Activated gamma-delta T cell treated with anti-CD3 and anti-CD28 coated beads, Interleukin-2, amount 50 U/mL, for 16 hours (primary cell): Measurements from ENCODE around the gene HOXB4.

Experiments
- DNase-seq: peaks from one replicate; pipeline ENCODE4 v3.0.0-alpha.2; 2020; ENCODE audit warnings: low read depth

The HOXB4 gene

DNA sequence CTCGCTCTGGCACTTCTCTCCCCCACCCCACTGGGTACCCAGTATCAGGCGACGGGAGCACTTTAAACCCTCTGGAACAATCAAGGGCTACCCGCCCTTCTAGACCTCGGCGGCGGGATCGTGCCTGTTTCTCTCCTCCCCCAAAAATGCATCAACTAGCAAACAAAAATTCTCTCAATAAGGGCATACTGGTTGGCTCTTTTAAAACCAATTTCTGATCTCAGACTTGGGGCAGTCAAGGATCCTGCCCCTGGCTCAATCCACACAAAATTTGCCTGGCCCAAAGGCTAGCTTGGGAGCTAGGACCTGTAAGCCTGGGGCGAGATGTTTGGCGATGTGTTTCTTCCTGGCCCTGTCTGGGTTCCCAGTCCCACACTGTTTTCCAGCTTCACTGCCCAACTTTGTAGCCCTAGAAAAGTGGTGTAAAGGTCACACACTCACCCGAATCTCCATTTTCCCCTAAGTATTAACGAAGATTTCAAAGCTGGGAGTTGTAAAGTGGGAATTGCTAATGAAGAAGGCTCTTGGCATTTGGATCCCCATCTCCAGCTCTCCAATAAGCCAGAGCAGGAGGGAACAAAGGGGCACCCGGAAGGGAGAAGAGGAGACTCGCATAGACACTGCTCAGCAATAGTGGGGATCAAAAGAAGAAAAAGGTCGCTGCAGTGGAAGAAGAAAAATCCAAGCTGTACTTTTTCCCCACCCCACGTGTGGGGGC lies 18.9 kb downstream of the HOXB4 start:
- no peak for DNase-seq

DNA sequence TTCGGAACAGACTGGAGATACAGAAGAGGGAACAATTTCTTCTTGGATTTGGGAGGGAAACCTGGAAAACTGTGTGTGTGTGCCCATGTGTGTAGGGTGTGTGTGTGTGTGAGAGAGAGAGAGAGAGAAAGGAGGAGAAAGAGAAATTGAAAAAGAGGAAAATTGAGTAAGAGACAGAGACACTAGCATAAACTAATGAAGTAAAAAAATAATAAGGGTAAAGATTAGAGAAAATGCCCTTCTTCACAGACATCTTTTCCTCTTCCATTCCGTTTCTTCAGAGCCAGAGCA lies 19.4 kb downstream of the HOXB4 start:
- DNase-seq: no peak

DNA sequence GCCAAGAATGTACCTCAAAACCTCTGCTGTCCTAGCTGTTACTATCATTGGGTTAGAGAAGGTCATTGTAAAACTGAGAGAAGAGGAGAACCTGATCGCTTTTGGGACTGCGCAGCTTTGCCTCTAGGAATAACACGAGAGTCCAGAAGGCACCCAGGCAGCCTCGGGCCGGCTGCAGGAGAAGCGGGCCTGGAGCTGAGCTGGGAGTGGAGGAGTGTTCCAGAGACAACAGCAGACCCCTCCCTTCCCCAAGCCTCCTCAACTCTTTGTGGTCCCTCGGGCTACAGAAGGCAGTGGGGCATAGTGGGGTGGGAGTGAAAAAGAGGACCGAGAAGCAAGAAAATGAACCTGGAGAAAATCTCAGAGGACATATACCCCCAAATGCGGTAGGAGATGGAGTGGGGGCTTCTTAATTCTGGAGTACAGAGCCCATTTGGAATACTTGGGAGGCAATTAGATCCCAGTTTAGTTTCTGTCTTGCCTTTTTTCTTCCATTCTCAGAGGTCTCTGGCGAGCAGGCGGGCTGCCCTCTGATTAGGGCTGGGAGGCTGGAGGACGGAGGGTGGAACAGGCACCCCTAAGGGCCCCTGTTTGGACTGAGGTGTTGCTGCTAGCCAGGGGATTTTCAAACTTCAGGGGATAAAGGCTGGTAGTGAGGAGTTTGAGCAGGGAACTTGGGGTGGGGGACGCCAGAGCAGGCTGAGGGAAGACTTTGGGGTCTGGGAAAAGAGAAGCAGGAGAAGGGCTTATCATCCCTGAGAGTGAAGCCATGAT lies 19.9 kb downstream of the HOXB4 start:
- DNase-seq: no peak

DNA sequence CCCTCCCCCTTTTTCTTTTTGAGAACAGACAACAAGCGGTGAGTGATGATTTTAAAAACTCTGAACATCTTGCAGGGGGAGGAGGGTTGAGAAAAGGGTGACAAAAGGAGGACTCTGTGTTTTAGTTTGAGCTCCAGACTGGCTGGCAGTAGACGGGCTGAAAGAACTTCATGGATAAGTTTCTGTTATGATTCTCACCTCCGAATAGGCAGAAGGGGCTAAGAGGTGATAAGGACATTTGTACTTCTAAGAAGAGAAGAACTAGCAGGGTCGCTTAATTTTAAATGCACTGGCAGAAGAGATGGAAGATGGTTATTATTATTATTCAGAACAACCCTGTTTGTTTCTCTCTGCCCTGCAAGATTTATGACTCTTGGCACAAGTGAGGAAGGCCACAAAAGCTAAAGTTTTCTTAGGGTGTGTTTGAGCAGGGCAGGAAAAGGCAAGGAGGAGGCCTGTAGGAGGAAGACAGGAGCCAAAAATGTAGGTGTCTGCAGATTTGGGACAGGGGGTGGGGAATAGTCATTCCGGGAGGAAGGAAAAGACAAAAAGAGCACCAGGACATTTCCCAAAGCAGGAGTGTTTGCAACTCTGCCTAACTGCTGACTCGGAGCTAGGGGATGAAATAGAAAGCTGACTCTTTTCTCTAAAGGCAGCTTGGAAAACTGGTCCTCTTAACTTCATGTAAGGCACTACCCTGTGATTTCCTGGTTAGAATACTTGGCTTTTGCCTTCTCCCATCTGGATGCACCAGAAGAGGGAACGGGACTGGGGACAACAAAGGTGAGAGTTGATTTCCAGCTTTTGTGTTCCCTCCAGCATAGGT lies 21.4 kb downstream of the HOXB4 start:
- DNase-seq: no peak

DNA sequence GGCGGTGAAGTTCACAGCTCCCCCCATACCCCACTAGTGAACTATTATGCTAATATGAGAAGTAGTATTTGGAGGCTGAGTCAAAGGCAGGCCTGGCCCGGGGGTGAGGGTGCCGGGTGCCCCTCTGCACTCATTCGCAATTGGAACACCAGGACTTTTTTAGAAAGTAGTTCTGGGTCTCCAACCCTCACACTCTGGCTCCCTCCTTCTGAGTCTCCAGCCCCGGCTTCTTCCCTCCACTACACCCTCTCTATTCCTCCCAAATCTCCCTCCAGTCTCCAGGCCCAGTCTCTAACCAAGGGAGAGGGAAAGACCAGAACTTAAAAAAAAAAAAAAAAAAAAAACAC lies 21.9 kb downstream of the HOXB4 start:
- DNase-seq: no peak

DNA sequence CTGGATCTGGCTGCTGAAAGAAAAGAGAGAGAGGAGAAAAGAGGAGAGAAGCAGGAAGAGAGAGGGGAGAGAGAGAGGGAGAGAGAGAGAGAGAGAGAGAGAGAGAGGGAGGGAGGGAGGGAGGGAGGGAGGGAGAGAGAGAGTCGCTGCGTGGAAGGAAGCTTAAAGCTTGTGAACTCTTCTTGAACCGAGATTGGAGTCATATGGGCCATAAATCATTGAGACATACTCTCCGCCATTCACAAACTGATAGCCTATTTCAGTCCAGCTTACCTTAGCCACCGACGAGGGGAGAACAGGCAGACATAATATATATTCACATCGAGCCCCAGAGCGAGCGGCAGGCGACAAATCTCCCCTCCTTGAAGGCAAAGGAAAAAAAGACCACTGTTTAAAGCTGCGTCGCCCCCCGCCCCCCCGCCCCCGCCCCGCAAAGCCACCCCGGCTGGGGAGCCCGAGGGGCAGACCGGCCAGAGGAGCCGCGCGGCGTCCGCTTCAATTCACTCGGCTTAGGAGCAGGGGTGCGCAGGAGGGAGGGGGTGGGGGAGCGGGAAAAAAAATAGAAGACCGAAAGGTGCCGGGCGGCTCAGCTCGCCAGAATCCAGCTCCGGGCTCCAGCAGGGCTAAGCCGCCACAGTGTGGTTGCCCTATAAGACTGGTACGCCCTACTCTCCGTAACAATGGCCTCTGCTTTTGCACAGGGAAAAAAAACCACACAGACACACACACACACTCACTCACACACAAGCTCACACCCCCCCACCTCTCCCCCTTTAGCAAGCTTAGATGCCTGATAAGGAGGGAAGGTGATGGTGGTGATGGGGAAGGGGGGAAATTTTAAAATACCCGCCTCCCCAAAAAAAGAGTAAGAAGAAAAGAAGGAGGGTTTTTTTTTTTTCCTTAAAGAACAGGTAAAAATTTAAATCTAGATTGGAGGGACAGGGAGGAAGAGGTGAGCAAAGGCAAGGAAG lies 22.6 kb downstream of the HOXB4 start:
- DNase-seq: no peak

DNA sequence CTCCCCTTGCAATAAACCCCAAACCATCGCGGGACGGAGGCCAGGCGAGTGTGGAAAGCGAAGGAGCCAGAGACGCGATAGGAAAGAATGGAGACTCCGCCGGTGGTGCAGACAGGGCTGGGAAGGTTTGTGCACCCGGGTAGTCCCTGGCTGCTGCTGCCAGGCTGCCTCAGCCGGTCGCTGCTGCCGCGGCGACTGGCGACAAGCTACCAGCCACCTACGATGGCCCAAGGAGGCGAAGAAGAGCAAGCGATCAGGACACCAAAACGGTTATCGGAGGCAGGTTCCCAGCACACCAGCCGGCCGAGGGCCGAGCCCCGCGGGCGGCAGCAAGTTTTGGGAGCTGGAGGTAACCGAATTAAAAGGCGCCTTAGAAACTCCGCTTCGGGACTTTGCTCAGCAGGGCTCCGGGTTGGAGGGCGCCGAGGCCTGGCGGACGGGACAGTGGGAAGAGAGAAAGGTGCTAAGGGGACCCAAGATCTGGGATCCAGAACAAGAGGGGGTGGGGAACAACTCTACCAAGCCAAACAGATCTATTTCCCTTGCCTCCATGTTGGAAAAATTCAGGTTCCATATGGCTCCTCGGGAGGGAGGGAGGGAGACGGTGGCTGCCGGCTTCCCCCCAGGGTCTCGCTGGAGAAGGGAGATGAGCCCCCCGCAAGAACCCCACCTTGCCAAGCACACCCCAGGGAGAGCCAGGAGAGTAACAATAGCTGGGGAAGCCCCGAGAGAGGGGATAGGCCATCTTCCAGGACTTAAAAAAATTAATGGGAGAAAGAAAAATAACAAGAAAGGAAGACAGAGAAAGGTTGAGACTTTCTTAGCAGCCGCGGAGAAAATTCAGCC lies 23.5 kb downstream of the HOXB4 start:
- DNase-seq: no peak

DNA sequence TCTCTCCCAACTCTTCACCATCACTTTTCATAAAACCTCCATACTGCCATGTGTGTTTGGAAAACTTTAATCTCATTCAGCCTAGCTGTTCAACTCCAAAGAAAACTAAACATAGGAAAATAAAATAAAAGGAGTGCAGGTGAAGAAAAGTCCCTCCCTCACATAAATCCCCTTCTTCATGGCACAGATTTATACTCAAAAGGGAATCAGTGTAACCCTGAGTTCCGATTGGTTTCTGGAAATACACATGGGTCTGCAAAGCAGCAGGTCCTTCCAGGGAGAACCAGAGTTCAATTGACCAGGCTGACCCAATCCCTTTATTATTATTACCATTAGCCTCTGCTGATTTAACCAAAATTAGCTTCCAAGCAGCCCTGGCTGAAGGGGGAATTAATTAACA lies 24.3 kb downstream of the HOXB4 start:
- no peak for DNase-seq

DNA sequence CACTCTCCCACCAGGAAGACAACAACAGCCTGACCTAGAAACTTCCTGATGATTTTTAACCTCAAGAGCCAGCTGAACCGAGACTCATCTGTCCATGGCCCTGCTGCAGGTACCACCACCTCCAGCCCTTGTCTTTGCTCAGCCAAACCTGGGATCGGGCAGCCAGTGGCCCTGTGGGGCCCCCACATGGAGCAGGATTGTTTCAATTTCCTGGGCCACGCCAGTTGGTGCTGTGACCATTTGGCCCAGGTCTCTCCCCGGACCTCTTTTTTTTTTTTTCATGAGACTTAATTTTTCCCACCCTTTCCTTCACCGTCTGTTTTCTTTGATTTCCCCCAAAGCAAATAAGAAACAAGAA lies 25.0 kb downstream of the HOXB4 start:
- DNase-seq: no peak

DNA sequence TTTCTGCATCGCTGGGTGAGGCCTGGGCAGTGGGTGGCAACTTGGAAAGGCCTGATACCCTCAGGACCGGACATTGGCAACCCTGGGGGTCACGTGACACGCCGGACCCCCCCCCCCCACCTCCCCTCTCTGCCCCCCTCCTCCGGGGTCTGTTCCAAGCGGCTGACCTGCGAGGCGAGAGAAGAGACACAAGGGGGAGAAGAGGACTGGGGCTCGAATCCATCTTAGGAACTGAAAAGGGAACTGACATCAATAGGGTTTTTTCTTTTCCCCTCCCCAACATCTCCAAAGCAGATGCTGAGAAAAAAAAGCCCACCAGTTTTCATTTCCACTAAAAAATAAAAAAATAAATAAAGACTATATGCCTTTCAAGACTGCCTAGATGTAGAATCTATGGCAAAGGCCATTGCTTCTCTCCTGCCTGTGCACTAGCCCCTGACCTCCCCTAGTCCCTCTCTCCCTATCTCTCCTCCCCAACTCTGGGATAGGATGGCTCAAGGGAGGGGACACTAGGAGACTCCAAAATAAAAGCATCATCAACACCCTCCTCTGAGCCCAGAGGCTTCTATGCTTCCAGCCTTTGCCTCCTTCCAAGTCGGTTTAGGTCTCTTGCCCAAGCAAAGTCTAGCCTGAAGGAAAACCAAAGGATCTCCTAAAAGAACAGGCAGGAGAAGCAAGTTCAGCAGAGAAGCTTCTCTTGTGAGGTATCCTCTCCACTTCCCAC lies 25.5 kb downstream of the HOXB4 start:
- no peak for DNase-seq

DNA sequence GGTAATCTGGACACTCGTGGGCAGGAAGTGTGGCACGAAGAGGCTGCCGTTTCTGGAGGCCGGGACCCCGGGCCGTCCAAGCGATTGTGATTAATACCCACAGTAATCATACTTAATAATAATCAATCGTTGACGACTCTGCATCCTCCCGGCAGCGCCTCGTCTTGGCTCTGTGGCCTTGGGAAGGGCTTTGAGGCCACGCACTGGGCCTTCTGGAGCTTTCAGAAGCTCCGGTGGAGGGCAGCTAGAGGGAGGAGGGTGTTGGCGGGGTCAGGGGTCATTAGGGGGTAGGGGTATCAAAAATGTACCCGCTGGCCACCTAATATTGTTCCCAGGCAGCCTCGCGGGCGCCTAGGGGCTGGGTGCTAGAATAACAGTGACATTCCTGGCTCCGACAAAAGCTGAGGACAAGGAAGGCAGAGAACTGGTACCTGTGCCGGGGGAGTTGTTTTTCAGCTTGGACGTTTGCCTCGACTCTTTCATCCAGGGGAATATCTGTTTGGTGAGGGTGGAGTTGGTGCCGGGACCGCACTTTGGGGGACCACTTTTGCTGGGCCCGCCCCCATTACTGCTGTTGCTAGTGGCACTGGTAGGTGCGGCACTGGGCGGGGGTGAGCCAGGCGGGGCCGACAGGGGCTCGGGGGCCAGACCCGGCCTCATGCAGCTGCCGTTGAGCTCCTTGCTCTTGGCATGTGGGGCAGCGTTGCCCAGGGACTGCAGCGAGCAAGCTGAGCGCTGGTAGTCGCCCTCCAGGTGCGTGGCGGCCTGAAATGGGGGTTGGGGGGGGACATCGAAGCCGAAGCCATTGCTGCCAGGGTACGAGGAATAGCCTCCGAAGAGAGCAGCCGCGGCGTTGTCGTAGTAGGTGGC lies 26.3 kb downstream of the HOXB4 start:
- DNase-seq: no peak

DNA sequence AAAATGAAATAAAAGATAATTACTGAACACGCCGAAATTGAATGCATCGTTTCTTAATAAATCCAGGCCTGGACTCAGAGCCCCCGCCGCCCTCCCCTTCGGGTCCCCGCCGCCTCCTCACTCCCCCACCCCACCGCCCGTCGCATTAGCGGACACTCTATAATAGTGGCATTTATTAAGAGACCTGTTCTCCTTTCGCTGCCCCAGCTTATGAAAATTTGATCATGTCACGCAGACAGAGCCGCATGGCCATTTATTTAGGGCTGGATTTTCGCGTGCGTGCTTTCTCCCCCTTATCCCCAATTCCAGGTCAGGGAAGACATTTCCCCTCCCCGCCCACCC lies 27.0 kb downstream of the HOXB4 start:
- no peak for DNase-seq

DNA sequence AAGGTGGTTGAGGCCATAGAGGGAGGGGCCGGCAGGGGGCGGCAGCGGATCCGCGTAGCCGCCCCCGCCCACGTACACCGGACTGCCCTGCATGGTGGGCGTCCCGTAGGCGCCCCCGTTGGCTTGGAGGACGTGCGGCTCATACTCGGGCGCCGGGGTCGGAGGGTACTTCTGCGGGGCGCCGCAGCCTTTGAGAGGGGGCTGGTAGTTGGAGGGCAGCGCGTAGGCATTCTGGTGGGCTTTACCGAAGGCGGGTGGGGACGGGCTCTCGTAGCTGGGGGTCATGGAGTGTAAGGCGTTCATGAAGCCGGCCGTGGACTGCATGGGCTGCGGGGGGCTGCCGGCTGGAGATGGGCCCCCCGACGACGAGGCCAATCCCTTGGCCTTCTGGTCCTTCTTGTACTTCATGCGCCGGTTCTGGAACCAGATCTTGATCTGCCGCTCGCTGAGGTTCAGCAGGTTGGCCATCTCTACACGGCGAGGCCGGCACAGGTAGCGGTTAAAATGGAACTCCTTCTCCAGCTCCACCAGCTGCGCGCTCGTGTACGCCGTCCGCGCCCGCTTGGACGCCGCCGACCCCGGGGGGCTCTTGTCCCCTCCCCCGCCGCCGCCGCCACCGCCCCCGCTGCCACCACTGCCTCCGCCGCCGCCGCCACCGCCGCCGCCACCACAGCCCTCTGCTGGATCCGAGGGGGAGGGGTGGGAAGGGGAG lies 27.5 kb downstream of the HOXB4 start:
- DNase-seq: no peak

DNA sequence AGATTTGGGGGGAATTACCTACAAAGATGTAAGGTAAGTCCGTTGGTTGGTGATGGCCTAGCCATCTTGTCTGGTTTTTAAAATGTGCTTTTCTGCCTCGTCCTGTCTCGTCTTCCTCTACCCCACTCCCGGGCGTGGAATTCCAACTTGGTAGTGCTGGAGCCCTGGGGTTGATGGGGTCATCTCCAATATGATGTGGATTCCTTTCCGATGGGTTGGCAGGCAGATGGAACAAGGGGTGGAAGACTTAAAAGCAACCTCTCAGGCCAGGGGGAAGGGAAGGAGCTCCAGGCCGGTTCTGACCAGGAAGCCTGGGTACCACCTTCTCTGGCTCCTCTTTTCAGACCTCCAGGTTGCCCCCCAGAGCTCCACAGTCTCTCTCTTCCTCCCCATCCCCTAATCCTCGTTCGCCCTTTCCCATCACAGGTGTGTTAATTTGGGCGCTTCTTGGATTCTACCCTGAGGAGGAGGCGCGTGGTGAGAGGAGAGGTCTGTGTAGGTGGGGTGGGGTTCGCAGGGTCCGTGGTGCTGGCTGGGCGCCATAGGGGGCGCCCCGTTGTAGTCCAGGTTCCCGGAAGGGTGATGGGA lies 28.1 kb downstream of the HOXB4 start:
- DNase-seq: no peak

DNA sequence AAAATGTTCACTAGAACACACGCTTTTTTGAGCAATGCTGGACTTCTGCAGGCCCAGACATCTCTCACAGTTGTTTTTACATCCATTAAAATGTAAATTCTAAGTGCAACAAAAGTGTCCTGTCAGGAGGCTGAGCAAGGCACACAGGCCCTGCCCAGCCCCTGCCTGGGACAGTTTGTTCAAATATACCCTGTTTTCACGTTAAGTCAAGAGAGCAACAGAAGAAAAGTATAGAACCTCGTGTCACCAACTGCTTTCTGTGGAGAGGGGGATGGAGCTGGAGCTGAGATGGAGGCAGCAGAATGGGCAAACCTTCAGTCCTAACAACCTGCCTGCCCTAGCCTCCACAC lies 28.9 kb downstream of the HOXB4 start:
- DNase-seq: no peak

DNA sequence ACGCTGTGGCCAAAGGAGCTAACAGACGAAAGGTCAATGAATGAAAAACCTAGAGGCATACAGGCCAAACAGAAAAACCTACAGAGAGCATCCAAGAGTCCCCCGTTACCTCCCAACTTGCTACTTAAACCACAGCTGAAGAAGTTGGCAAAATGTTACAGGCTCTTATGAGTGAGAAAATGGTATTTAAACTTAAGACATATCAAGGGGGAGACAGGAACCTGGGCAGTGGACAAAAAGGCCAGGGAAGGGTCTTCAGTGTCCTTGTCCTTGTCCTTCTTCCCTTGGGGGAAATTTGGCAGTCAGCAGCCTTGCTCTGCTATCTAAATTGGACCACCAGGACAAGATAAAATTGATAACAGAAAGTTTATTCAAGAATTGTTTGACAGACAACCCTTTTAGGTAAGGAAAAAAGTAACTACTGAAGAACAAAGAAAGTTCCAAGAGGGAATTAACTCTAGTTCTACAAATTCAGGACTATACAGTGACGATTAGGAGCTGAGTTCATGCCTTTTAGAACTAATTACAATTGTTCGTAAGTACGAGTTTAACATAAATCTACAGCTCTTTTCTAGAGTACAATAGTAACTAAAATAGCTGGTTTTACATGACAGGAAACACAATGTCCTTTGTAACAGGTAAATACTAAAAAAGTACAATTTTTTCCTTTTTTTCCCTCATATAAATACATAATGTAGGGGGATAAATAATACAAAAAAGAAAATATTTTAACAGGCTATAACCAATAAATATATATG lies 29.4 kb downstream of the HOXB4 start:
- no peak for DNase-seq

DNA sequence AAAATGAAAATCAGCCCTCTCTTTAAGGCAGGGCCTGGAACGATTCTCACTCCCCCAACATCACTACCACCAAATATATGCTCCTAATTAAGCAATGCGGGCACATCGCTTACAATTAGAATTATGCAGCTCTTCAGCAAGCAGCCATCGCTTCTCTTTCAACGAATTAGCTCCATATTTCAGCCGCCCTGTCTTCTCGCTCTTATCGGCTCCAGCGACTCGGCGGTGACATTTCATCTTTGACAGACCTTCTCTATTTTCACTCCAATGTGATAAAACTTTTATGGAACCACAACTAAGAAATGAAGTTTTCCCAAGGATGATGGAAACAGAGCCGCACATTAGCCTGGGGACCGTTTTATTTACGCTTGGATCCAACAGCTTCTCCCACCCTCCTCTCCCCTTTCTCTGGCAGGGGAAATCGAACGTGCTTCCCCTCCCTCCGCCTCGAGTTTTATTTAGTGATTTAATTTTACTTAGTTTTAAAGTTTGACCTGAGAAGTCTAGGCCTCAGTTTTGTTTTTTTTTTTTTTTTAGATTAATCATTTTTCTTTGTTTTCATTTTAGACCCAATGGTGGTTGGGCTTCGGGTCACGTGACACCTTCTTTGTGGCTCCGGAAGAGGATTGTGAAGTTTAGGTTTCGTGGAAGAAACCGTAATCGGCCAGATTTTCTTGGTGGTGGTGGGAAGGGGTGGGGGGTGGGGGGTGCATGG lies 30.2 kb downstream of the HOXB4 start:
- no peak for DNase-seq
